HEK293 (cell line): ENCODE data around the gene LMF1.

ENCODE experiments used
- CTCF ChIA-PET: fragments of 350-600 bp; formaldehyde crosslinking; extraction: SDS; loops from one replicate; lab custom pipeline; 2021; ENCODE audit warnings: antibody characterized with exemption; lab: Yijun Ruan, JAX
- POLR2A ChIA-PET: fragments of 300-600 bp; formaldehyde crosslinking; extraction: SDS; loops from one replicate; lab custom pipeline; 2020; ENCODE audit warnings: antibody characterized with exemption, inconsistent platforms; lab: Yijun Ruan, JAX
- H3K27ac ChIP-seq: fragments of 200-500 bp; sonication (Bioruptor generic); 2 replicates; pipeline ENCODE4 v1.5.1; 2014; ENCODE audit warnings: low read depth, low read length, control low read depth, inconsistent platforms; ENCODE audit errors: extremely low read depth
- H3K36me3 ChIP-seq, 2 experiments: fragments of 200-500 bp in 1 of 2; sonication (Bioruptor generic) in 1 of 2; 1 replicate in 1 of 2; 2 replicates in 1 of 2; pipeline ENCODE4 v1.5.1; 2014 to 2017; ENCODE audit warnings: inconsistent platforms in 2 of 2, low read length in 2 of 2; ENCODE audit not compliant: control insufficient read depth in 2 of 2, insufficient read depth in 1 of 2
- H3K4me1 ChIP-seq: fragments of 200-500 bp; sonication (Bioruptor generic); 2 replicates; pipeline ENCODE4 v1.5.1; 2014; ENCODE audit warnings: mild to moderate bottlenecking, low read length, inconsistent platforms; ENCODE audit not compliant: control insufficient read depth, insufficient read depth
- H3K4me3 ChIP-seq: 2 replicates; pipeline ENCODE4 v1.5.1; 2011; ENCODE audit warnings: low read depth, mild to moderate bottlenecking, control low read depth, low read length, moderate library complexity
- H3K9me3 ChIP-seq: fragments of 200-500 bp; sonication (Bioruptor generic); 2 replicates; pipeline ENCODE4 v1.5.1; 2014; ENCODE audit warnings: low read depth, low read length, inconsistent platforms; ENCODE audit not compliant: control insufficient read depth, insufficient read depth
- EGR2 ChIP-seq: fragments of 450-650 bp; formaldehyde crosslinking; IDR thresholded peaks from 2 replicates; pipeline ENCODE4 v1.5.1; 2016; ENCODE audit warnings: low read depth, missing biosample characterization, missing genetic modification characterization
- GLI2 ChIP-seq: fragments of 450-650 bp; formaldehyde crosslinking; IDR thresholded peaks from 2 replicates; pipeline ENCODE4; 2017; ENCODE audit warnings: missing biosample characterization, missing genetic modification characterization, low read depth, borderline replicate concordance
- GLIS2 ChIP-seq: fragments of 450-650 bp; formaldehyde crosslinking; IDR thresholded peaks from 2 replicates; pipeline ENCODE4 v1.5.1; 2016; ENCODE audit warnings: missing biosample characterization, missing genetic modification characterization
- KLF1 ChIP-seq: fragments of 450-650 bp; formaldehyde crosslinking; IDR thresholded peaks from 2 replicates; pipeline ENCODE4 v1.5.1; 2016; ENCODE audit warnings: missing biosample characterization, missing genetic modification characterization
- KLF16 ChIP-seq: fragments of 450-650 bp; formaldehyde crosslinking; IDR thresholded peaks from 2 replicates; pipeline ENCODE4 v1.5.1; 2017; ENCODE audit warnings: missing biosample characterization, missing genetic modification characterization
- KLF17 ChIP-seq: fragments of 450-650 bp; formaldehyde crosslinking; IDR thresholded peaks from 2 replicates; pipeline ENCODE4 v1.5.1; 2016; ENCODE audit warnings: missing biosample characterization, missing genetic modification characterization
- KLF7 ChIP-seq: fragments of 450-650 bp; formaldehyde crosslinking; IDR thresholded peaks from 2 replicates; pipeline ENCODE4 v1.5.1; 2016; ENCODE audit warnings: missing biosample characterization, missing genetic modification characterization, borderline replicate concordance
- MYNN ChIP-seq: fragments of 450-650 bp; formaldehyde crosslinking; IDR thresholded peaks from 2 replicates; pipeline ENCODE4 v1.5.1; 2016; ENCODE audit warnings: missing biosample characterization, missing genetic modification characterization, borderline replicate concordance
- PRDM4 ChIP-seq: fragments of 450-650 bp; formaldehyde crosslinking; IDR thresholded peaks from 2 replicates; pipeline ENCODE4 v1.5.1; 2017; ENCODE audit warnings: missing biosample characterization, missing genetic modification characterization
- PRDM6 ChIP-seq: fragments of 450-650 bp; formaldehyde crosslinking; IDR thresholded peaks from 2 replicates; pipeline ENCODE4 v1.5.1; 2017; ENCODE audit warnings: missing biosample characterization, missing genetic modification characterization
- SCRT2 ChIP-seq: fragments of 450-650 bp; formaldehyde crosslinking; IDR thresholded peaks from 2 replicates; pipeline ENCODE4 v1.5.1; 2016; ENCODE audit warnings: missing biosample characterization, missing genetic modification characterization
- SP2 ChIP-seq: fragments of 450-650 bp; formaldehyde crosslinking; IDR thresholded peaks from 2 replicates; pipeline ENCODE4 v1.5.1; 2016; ENCODE audit warnings: missing biosample characterization, missing genetic modification characterization
- SP3 ChIP-seq: fragments of 450-650 bp; formaldehyde crosslinking; IDR thresholded peaks from 2 replicates; pipeline ENCODE4 v1.5.1; 2016; ENCODE audit warnings: missing biosample characterization, missing genetic modification characterization
- ZBTB17 ChIP-seq: fragments of 450-650 bp; formaldehyde crosslinking; IDR thresholded peaks from 2 replicates; pipeline ENCODE4 v1.5.1; 2016; ENCODE audit warnings: missing biosample characterization, missing genetic modification characterization
- ZBTB26 ChIP-seq: fragments of 450-650 bp; formaldehyde crosslinking; optimal IDR thresholded peaks from 2 replicates; pipeline ENCODE3; 2016; ENCODE audit warnings: missing biosample characterization, mild to moderate bottlenecking, missing genetic modification characterization
- ZBTB7A ChIP-seq: fragments of 450-650 bp; formaldehyde crosslinking; IDR thresholded peaks from 2 replicates; pipeline ENCODE4 v1.5.1; 2016; ENCODE audit warnings: low read depth, missing biosample characterization, missing genetic modification characterization
- ZFHX2 ChIP-seq: fragments of 450-650 bp; formaldehyde crosslinking; conservative IDR thresholded peaks from 2 replicates; pipeline ENCODE4 v1.5.1; 2016; ENCODE audit warnings: missing biosample characterization, missing genetic modification characterization
- ZIC2 ChIP-seq: fragments of 450-650 bp; formaldehyde crosslinking; IDR thresholded peaks from 2 replicates; pipeline ENCODE4 v1.5.1; 2016; ENCODE audit warnings: missing biosample characterization, missing genetic modification characterization
- ZNF138 ChIP-seq: fragments of 450-650 bp; formaldehyde crosslinking; IDR thresholded peaks from 2 replicates; pipeline ENCODE4 v1.5.1; 2016; ENCODE audit warnings: missing biosample characterization, missing genetic modification characterization, borderline replicate concordance
- ZNF214 ChIP-seq: fragments of 450-650 bp; formaldehyde crosslinking; IDR thresholded peaks from 2 replicates; pipeline ENCODE4 v1.5.1; 2017; ENCODE audit warnings: missing biosample characterization, mild to moderate bottlenecking, missing genetic modification characterization, borderline replicate concordance
- ZNF335 ChIP-seq: fragments of 450-650 bp; formaldehyde crosslinking; conservative IDR thresholded peaks from 2 replicates; pipeline ENCODE4 v1.5.1; 2016; ENCODE audit warnings: missing biosample characterization, missing genetic modification characterization
- ZNF449 ChIP-seq: fragments of 450-650 bp; formaldehyde crosslinking; IDR thresholded peaks from 2 replicates; pipeline ENCODE4 v1.5.1; 2017; ENCODE audit warnings: missing biosample characterization, mild to moderate bottlenecking, missing genetic modification characterization, moderate library complexity
- ZNF558 ChIP-seq: fragments of 450-650 bp; formaldehyde crosslinking; IDR thresholded peaks from 2 replicates; pipeline ENCODE4 v1.5.1; 2016; ENCODE audit warnings: missing biosample characterization, missing genetic modification characterization
- ZNF561 ChIP-seq: fragments of 450-650 bp; IDR thresholded peaks from 2 replicates; pipeline ENCODE4 v1.5.1; 2018; ENCODE audit warnings: missing biosample characterization, missing genetic modification characterization, borderline replicate concordance
- ZNF629 ChIP-seq: fragments of 450-650 bp; formaldehyde crosslinking; IDR thresholded peaks from 2 replicates; pipeline ENCODE4 v1.5.1; 2017; ENCODE audit warnings: missing biosample characterization, missing genetic modification characterization
- ZNF660 ChIP-seq: fragments of 450-650 bp; IDR thresholded peaks from 2 replicates; pipeline ENCODE4 v1.5.1; 2018; ENCODE audit warnings: missing biosample characterization, mild to moderate bottlenecking, missing genetic modification characterization
- ZNF76 ChIP-seq: fragments of 450-650 bp; formaldehyde crosslinking; IDR thresholded peaks from 2 replicates; pipeline ENCODE4; 2016; ENCODE audit warnings: low read depth, missing biosample characterization, missing genetic modification characterization, borderline replicate concordance

LMF1 gene

GRCh38 chr16:970766-971581 is at the start of gene LMF1:
TSS of gene LMF1 (minus strand) at chr16:970984. CDS start at chr16:970980, 4 bp downstream.
- ChIA-PET CTCF (interaction anchor here (0.5 kb wide), 1 partner anchor 186 kb away, joined by 5 read pairs; no protein-coding TSS in a partner anchor), POLR2A (no interaction called here)
- H3K36me3 ChIP-seq, result peaks cover 0 to 22% of the 10 kb centered on the region in 2 experiments; a peak in 1 of 3 replicates
- peaks cover 7% of the 10 kb centered on the region; the same call in 1 of the 2 replicates for H3K4me1 ChIP-seq
- peak within 1 kb of the TSS; percentile 83 for H3K4me3 ChIP-seq
- peak within 1 kb of the TSS; percentile 71 for H3K27ac ChIP-seq
- H3K9me3 ChIP-seq, result no peaks in the 10 kb centered on the region
- TF ChIP-seq ZBTB7A (tag by site-specific recombination), result 0 out of 2 replicates have a peak, but pooled peaks have one; percentile 42
- TF ChIP-seq GLIS2, result peak; percentile 13; the same call in 1 of the 2 replicates
- peak; percentile 76 for TF ChIP-seq SP2 (tag by site-specific recombination)
- TF ChIP-seq KLF16 (tag by site-specific recombination), result peak; percentile 80
- TF ChIP-seq SP3 (tag by site-specific recombination), result peak; percentile 90
- peak; percentile 76; the same call in 1 of the 2 replicates for TF ChIP-seq KLF7
- TF ChIP-seq ZNF561 (tag by site-specific recombination), result no peak
- no peak for TF ChIP-seq ZNF138 (tag by site-specific recombination)
- 0 out of 2 replicates have a peak, but pooled peaks have one; percentile 20 for TF ChIP-seq ZNF629 (tag by site-specific recombination)
- peak; percentile 52 for TF ChIP-seq ZBTB17 (tag by site-specific recombination)
- peak; percentile 99 for TF ChIP-seq ZNF449 (tag by site-specific recombination)
- TF ChIP-seq ZNF76 (tag by site-specific recombination), result peak; percentile 56; the same call in 1 of the 2 replicates
- TF ChIP-seq ZNF335 (tag by site-specific recombination), result peak; percentile 93
- no peak for TF ChIP-seq PRDM6 (tag by site-specific recombination)
- TF ChIP-seq PRDM4 (tag by site-specific recombination), result 0 out of 2 replicates have a peak, but pooled peaks have one; percentile 10
- no peak for TF ChIP-seq ZNF214 (tag by site-specific recombination)
- TF ChIP-seq ZFHX2 (tag by site-specific recombination), result peak; percentile 90
- peak; percentile 79 for TF ChIP-seq ZBTB26 (tag by site-specific recombination)
- TF ChIP-seq GLI2 (tag by site-specific recombination), result no peak
- no peak for TF ChIP-seq SCRT2 (tag by site-specific recombination)
- TF ChIP-seq MYNN (tag by site-specific recombination), result peak; percentile 33; the same call in 1 of the 2 replicates
- TF ChIP-seq ZIC2 (tag by site-specific recombination), result peak; percentile 8; the same call in 1 of the 2 replicates
- TF ChIP-seq ZNF558 (tag by site-specific recombination), result no peak
- peak; percentile 74 for TF ChIP-seq KLF1 (tag by site-specific recombination)
- peak; percentile 24; the same call in 1 of the 2 replicates for TF ChIP-seq KLF17 (tag by site-specific recombination)
- 0 out of 2 replicates have a peak, but pooled peaks have one; percentile 6 for TF ChIP-seq ZNF660 (tag by site-specific recombination)
- peak; percentile 58; the same call in 1 of the 2 replicates for TF ChIP-seq EGR2 (tag by site-specific recombination)
